HG03196 (cell line): ENCODE measurements around the gene NKX2-4.
"Not testable (repeated sequence)": the region's sequence is repeated elsewhere in the genome, so short reads cannot be mapped to it uniquely, and the experiment has no call there.

Experiments
- ATAC-seq: cut with Tn5 transposase; IDR thresholded peaks from one replicate; pipeline ENCODE4 v1.9.1; 2021; ENCODE audit not compliant: unreplicated experiment

NKX2-4 gene

DNA sequence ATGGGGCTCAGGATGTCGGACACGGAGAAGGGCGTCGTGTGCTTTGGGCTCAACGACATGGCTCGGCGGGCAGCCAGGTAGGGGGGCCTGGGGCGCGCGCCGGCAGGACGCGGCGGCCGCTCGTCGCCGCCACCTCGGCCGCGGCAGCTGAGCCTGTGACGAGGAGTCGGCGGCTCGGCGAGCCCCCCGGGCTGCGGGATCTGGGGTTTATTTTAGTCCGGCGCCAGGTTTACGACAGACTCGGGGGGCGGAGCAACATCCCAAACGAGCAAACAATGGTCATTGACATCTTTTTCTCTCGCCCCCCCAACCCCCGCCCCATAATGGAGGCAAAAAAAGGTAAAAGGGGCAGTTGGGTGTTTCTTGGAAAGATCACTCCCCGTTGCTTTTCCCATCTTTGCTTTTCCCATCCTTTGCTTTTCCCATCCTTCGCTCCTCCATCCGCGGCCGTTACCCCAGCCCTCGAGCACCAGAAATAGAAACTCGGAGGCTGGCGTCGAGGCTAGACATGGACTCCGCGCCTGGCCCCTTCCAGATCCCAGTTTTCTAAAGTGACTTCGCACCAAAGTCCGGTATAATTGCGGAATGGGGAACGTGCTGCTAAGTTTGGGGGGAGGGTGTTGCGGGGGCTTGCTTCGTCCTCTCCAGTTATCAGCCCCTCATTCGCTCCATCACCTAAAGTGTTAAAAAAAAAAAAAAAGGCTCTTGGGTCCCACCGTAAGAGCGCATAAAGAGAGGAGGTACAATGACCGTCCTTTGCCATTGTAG lies at the start of gene NKX2-4:
Gene NKX2-4 (minus strand): TSS at position 186 of the 768 bp plus-strand sequence. CDS start 127 bp downstream, at position 59.
- ATAC-seq: no peak

DNA sequence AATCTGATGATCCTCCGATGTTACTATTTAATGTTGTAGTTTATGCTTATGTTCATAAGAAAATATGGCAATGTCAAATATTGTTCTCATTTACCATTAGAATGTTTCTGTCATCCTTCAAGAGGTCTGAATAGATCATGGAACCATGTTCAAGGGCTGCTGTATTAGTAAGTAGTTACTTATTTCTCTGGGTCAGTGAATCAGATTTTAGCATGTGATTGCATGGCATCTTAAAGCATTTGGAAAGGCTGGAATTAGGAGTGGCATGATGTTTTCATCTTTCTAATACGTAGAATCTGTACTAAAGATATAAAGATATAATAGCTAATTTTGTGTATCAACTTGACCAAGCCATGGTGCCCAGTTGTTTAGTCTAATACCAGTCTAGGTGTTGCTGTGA lies 40.5 kb upstream of the NKX2-4 start:
- no peak for ATAC-seq

DNA sequence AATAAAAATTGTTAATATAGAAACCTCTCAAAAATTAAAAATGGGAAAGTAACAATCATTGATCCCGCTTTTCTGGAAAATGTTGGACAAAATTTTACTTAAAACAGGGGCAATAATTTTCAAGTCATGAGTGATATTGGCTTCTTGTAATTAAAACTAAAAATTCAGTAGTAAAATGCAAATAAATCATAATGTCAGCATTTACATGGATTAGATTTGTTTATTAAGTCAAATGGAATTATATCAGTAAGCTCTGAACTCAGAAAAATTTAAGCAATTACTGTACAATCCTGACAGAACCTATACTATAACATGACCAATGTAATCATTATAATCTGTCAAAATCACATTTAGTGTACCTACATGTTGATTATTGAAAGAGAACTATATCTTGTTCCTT lies 39.9 kb upstream of the NKX2-4 start:
- ATAC-seq: no peak

DNA sequence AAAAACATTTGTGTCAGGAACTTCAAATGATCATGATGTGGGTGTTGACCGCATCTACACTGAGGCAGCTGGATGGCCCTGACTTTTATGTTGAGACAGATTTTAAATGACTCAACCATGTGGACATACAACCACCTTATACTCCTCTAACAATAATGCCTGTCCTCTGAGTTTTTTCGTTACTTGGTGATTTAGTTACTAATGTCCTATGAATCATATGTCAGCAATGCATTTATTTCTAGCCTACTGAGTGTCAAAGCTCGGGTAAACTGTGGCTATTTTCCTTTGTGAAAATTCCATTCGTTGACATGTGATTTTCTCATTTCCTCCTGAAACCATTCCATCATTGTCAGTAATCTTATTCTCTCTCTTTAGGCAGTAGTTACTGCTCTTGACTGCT lies 38.9 kb upstream of the NKX2-4 start:
- ATAC-seq: no peak

DNA sequence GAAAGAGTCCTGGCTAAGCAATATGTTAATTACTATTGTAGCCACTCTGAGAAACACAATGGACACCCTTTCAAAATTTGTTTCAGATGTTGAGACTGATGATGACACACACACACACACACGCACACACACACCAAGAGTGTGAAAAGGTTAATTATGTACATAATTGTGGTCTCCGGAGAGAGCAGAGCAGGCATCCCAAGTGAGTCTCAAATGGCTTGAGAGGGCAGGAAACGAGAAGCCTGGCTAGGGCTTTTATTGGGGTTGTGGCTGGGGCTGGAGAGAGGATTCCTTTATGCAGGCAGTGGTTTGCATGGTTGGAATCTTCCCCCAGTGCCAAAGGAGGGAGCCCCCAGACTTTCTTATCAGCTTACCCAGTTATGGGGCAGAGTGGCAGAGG lies 38.2 kb upstream of the NKX2-4 start:
- no peak for ATAC-seq

DNA sequence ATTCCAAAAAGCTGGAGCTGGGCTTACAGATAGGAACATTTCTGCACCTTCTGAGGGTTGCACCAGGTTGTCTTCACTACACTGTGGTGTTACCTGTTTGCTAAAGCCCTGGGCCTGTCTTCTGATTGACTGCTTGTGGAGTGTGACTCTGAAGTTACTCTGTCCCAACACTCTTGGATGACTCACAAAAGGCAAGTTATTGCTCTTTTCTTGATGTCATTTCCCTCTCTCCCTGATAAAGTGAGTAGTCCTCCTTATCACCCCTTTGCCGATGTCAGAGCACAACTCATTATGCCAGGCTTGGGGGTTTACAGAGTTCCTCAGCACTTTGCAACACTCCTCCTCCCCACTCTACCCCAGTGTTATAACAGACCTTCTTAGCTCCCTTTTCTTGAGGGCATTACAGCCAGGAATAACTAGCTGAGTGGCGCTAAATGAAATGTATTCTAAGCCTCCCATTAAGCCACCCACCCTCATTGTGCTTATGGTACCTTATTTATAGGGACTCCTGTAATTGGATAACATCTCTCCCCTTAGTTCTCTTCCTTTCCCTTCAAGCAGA lies 36.1 kb upstream of the NKX2-4 start:
- ATAC-seq: no peak

DNA sequence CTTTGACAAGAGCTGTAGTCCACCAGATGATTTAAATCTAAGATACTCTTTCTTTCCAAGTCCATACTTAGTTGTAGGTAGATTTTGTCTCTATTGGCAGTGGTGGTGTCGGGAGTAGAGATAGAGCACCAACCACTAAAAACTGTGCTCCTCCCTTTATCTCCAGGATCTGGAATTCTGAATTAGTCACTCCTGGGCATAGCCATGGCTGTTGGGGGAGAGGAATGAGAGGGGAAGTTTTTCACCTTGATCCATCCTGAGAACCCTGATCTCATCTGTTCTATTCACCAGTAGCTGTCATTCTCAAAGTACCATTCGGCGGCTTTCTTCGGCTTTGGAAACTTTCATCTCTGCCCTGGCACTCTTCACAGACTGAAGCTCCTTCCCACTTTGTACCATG lies 35.6 kb upstream of the NKX2-4 start:
- no peak for ATAC-seq

DNA sequence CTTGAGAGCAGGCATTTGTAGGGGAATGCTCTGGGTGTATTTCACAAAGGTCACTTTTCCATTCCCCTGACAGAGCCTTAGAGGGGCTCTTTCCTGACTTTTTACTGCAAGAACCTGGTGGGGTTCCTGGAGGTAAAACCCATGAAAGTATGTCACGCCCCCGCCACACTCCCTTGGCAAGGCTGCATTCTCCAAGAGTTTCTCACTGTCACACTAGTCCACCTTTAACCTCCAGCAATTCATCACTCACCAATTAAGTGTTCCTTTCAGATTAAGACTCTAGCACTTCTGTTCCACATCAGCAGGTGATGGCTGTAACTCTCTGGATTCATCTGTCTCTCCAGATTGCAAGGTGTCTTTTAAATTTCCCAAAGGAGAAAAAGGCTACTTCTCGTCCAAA lies 32.7 kb upstream of the NKX2-4 start:
- no peak for ATAC-seq

DNA sequence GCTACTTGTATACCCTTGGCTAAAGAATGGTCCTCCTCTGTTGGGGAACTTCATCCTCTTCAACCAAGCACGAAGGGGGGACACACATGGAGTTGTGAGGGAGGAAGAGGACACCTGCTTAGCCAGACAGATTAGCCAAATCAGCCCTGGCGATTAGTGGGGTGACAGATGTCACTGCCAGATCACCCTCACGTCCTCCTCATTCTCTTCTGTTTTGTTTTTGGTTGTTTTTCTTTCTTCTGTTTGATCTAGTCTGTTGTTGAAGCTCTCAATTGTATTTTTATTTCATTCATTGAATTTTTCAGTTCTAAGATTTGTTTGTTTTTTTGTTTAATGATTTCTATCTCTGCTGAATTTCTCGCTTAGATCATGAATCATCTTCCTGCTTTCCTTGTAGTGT lies 27.5 kb upstream of the NKX2-4 start:
- ATAC-seq: no peak

DNA sequence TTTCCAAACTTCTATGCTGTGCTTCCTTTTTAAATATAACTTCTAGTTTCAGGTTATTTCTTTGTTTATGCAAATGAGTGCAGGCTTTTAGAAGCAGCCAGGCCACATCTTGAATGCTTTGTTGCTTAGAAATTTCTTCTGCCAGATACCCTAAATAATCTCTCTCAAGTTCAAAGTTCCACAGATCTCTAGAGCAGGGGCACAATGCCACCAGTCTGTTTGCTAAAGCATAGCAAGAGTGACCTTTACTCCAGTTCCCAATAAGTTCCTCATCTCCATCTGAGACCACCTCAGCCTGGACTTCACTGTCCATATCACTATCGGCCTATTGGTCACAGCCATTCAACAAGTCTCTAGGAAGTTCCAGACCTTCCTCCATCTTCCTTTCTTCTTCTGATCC lies 26.4 kb upstream of the NKX2-4 start:
- not testable (repeated sequence) for ATAC-seq

DNA sequence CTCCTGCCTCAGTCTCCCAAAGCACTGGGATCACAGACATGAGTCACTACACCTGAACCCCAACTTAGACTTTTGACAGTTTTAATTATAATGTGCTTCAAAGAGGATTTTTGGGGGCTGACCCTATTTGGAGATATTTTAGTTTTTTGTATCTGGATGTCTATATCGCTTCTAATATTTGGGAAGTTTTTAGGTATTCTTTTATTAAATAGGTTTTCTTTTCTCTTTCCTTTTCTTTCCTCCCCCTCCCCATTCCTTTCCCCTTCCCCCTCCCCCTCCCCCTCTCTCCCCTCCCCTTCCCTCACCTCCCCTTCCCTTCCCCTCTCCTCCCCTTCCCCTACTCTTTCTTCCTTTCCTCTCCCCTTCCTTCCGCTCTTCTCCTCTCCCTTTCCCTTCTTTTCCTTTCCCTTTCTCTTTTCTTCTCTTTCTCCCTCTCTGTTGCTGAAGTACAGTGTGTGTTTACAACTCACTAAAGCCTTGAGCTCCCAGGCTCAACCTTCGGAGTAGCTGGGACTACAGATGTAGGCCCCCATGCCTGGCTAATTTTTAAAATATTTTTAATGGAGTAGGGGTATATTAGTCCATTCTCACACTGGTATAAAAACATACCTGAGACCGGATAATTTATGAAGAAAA lies 24.4 kb upstream of the NKX2-4 start:
- no peak for ATAC-seq

DNA sequence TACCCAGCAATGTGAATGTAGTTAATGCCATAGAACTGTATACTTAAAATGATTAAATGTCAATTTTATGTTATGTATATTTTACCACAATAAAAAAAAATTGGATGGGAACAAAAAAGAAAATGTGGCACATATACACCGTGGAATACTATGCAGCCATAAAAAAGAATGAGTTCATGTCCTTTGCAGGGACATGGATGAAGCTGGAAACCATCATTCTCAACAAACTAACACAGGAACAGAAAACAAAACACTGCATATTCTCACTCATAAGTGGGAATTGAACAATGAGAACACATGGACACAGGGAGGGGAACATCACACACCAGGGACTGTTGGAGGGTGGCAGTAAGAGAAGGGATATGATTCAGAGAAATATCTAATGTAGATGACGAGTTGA lies 21.8 kb upstream of the NKX2-4 start:
- ATAC-seq: not testable (repeated sequence)

DNA sequence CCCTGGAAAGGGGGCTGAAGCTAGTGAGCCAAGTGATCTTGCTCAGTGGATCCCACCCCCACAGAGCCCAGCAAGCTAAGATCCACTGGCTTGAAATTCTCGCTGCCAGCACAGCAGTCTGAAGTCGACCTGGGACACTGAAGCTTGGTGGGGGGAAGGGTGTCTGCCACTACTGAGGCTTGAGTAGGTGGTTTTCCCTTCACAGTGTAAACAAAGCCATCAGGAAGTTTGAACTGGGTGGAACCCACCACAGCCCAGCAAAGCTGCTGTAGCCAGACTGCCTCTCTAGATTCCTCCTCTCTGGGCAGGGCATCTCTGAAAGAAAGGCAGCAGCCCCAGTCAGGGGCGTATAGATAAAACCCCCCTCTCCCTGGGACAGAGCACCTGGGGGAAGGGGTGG lies 16.7 kb upstream of the NKX2-4 start:
- not testable (repeated sequence) for ATAC-seq

DNA sequence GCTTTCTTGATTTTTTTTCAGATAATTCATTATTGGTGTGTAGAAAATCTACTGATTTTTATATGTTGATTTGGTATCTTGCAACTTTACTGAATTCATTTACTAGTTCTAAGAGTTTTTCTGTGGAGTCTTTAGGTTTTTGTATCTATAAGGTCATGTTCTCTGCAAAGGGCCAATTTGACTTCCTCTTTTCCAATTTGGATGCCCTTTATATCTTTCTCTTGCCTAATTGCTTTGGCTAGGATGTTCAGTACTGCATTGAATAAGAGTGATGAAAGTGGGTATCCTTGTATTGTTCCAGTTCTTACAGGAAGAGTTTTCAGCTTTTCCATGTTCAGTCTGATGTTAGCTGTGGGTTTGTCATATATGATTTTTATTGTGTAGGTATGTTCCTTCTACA lies 14.4 kb upstream of the NKX2-4 start:
- no peak for ATAC-seq

DNA sequence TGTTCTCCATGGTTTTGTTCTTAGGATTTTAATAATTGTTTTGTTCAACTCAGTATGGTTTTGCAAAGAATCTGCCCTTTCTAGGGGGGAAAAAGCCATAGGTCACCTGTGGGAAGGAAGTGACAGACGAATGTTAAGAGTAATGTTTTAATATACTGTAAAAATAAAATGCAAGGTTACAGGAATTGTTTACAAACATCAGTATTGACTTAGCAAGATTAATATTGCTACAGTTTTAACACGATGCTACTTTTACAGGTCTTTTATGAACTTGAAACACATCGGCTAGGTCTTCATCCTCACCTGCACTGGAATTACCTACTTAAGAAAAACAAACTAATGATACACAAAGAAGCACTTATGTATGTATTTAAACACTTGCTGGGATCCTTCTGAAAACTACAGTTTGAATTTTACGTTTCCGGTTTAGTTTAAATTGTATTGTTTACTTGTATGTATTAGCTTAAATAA lies 1.7 kb upstream of the NKX2-4 start:
- no peak for ATAC-seq

DNA sequence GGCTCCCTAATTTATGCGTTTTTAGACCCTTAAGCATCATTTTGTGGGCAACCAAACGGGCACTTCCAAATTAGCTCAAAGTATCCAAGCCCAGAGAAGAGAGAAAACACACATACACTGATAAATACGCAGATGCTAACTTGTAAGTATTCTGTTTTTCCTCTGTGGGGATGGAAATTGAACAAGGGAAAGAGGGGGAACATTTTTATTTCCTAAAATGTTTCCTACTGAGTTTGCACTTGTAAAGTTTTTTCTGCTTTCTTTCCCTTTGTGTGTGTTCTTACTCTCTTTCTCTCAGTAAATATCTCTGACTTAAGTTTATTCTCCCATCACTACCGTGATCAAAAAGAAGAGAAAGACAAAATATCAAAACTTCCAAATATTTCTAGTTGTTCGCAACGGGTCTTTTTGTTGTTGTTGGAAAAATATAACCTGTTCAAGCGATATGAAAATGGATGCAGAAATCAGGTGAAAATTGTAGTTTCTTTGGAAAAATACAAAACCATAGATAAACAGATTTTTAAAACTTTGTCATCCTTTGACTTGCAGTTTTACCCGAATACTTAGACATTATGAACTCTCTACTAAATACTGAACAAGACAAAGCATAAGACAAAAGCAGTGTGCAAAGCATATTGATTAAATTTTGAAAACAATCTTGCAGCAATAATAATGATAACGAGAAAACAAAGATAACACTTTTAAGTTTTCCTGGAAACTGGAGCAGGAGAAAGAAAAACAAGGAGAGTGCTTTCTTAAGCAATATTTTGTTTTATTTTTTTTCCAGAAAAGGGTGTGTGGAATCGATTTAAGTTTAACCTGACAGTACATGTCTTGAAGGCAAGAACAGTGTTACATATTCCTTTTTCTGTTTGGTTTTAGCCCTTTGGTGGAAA lies 1.0 kb upstream of the NKX2-4 start:
- no peak for ATAC-seq

DNA sequence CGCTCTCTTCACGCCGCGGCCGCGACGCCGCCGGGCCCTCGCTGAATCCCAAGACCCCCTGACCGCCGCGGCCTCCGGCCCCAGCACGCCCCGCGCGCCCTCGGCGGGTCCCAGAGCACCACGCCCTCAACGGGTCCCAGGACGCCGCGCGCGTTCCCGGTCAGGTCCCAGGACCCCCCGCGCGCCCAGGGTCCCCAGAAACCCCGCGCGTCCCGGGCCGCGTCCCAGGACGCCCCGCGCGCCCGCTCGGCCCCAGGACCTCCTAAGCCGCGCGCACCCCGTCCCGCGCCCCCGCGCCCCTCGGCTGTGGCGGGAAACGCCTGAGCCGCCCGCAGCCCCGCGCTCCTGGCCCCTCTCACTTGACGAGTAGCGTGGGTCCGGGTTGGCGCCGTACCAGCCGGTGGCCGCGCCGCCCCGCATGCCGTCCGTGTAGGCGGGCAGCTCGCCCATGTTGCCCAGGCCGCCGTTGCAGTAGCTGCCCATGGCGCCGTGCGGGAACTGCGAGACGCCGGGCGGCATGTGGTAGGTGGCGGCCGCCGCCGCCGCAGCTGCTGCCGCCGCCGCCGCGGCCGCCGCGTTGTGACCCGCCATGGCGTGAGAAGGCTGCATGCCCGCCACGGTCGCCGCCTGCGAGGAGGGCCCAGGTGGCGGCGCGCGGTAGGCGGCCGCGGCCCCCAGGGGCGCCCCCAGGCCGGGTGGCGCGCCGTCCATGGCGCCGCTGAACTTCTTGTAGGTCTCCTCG lies 556 bp downstream of the NKX2-4 start:
- no peak for ATAC-seq

DNA sequence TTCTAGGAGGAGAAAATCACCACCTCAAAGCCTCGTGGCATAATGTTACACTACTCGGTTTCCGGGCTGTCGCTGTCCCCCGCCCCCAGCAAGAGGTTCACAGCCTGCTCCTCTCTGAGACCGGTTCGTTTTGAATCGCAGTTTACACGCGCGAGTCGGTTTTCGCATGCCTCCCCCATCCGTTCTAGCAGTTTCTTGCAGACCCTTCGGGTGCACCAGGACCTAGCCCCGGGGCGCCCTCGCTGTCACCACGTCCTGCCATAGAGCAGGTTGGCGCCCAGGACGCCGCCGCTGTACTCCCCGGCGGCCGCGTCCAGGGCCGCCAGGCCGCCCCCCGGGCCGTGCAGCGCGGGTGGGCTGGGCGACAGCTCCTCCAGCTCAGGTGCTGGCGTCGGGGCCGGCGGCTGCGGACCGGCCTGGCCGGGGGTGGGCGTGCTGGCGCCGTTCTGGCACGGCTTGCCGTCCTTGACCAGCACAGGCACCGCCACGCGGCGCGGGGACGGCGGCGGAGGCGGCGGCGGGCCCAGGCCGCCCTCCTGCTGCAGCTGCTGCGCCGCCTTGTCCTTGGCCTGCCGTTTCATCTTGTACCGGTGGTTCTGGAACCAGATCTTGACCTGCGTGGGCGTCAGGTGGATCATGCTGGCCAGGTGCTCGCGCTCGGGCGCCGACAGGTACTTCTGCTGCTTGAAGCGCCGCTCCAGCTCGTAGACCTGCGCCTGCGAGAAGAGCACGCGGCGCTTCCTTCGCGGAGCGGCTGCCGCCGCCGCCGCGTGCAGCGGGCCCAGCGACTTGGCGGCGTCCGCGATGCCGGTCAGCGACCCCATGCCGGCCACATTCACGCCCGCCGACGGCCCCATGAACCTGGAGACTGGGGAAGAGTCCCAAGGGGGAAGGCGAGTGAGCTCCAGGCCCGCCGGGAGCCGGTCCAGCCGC lies 1.4 kb downstream of the NKX2-4 start:
- no peak for ATAC-seq

DNA sequence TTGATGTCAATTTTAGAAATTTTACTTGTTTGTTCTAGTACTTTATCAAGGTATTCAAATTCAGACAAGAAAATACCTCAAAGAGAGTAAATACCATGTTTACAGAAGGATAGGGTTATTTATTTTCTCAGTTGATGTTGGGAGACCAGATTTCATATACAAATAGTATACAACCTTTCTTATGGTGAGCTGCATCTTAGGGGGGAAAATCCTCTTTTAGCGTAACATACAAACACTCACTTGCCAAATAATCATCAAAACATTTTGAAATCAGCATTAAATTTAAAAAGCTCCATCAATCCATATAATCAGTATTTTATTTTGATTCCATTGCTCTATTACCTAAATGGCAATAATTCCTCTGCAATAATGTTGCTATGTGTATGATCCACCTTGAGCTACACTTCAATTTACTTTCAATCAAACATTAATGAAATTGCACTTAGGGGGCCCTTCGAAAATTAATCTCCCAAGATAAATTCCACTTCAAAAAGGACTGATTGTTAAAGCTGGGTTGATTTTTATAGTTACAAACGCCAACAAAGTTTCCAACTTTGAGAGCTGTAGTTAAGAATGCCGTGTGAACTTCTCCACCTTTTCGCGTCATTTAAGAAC lies 2.2 kb downstream of the NKX2-4 start:
- no peak for ATAC-seq
